Heart left ventricle (tissue), 16 donors: ENCODE data around the gene ERFE. TPM values are rescaled to one million over a fixed set of nuclear protein-coding genes. Genes with fewer than 3 reads are reported as not detected.

ENCODE experiments used
- ATAC-seq, 4 donors: fragments of 200-7000 bp; cut with Tn5 transposase; one replicate each; pipeline ENCODE4 v1.9.1; 2020 to 2022; ENCODE audit warnings: moderate library complexity in 4 of 4, mild to moderate bottlenecking in 3 of 4, moderate number of reproducible peaks in 1 of 4
- DNase-seq, 5 donors: peaks; one replicate each; pipeline ENCODE4 v3.0.0-alpha.2; 2020
- H3K27ac ChIP-seq, 12 donors: fragments of 200-600 bp; sonication (generic) in 4 of 12; one replicate each; pipeline versions ENCODE4 v1.5.0 to v1.8.0; 2016 to 2022; ENCODE audit warnings: mild to moderate bottlenecking in 2 of 12
- H3K27me3 ChIP-seq, 9 donors: fragments of 200-600 bp; sonication (generic) in 2 of 9; one replicate each; pipeline versions ENCODE4 v1.5.1 to v1.8.0; 2016 to 2022; ENCODE audit warnings: mild to moderate bottlenecking in 3 of 9
- H3K36me3 ChIP-seq, 9 donors: fragments of 200-600 bp; sonication (generic) in 2 of 9; one replicate each; pipeline versions ENCODE4 v1.5.0 to v1.8.0; 2018 to 2022; ENCODE audit warnings: mild to moderate bottlenecking in 2 of 9
- H3K4me1 ChIP-seq, 12 donors: fragments of 200-600 bp; sonication (generic) in 4 of 12; one replicate each; pipeline versions ENCODE4 v1.5.0 to v1.8.0; 2016 to 2022; ENCODE audit warnings: mild to moderate bottlenecking in 3 of 12
- H3K4me3 ChIP-seq, 12 donors: fragments of 200-600 bp; sonication (generic) in 4 of 12; one replicate each; pipeline versions ENCODE4 v1.5.0 to v1.8.0; 2017 to 2022; ENCODE audit warnings: mild to moderate bottlenecking in 9 of 12, moderate library complexity in 4 of 12
- H3K9me3 ChIP-seq, 12 donors: fragments of 200-600 bp; sonication (generic) in 4 of 12; one replicate each; pipeline versions ENCODE4 v1.5.0 to v1.8.0; 2016 to 2022; ENCODE audit warnings: mild to moderate bottlenecking in 1 of 12
- CTCF ChIP-seq, 12 donors: fragments of 200-600 bp; sonication (generic) in 4 of 12; IDR thresholded peaks; one replicate each; pipeline versions ENCODE4 v1.5.0 to v1.8.0; 2018 to 2022; ENCODE audit warnings: antibody characterized with exemption in 12 of 12, mild to moderate bottlenecking in 5 of 12
- POLR2A ChIP-seq, 2 donors: fragments of 450-650 bp; IDR thresholded peaks; one replicate each; pipeline ENCODE4 v1.6.1; 2017; ENCODE audit warnings: antibody characterized with exemption in 2 of 2, mild to moderate bottlenecking in 2 of 2, moderate library complexity in 2 of 2
- WGBS, 4 donors: extraction: QIAGEN DNeasy Blood & Tissue Kit in 2 of 4; methylation state at CpG; one replicate each; pipeline versions ENCODE4 v1.1.5 to v1.1.7; 2013 to 2018; 5-methylcytosine and 5-hydroxymethylcytosine counted together
- intact Hi-C, 10 donors: fragments of 100-400 bp; cut with DNase I; formaldehyde crosslinking; loops; one replicate each; pipeline versions ENCODE4 v1.11.1 to v1.14.2; 2022
- long read RNA-seq, 3 donors: library from polyadenylated mRNA; unstranded; transcript quantifications; one replicate each; pipeline ENCODE4 v2.0.0, GENCODE V29; 2020 to 2021
- polyA plus RNA-seq, 2 donors: library from polyadenylated mRNA; stranded (reverse); fragments of 200-250 nt; gene quantifications; one replicate each; pipeline ENCODE4 v1.2.3, GENCODE V29; 2013
- total RNA-seq, 9 donors: library from RNA; depleted of rRNA in 2 of 9; stranded (reverse); fragments of >200 nt in 2 of 9; fragmentation: NEBNext Ultra II Directional in 3 of 9; extraction: Animal tissue kit (Norgen Biotek cat#: 25700) in 3 of 9; gene quantifications; one replicate each; pipeline versions ENCODE4 v1.1.0 to v1.2.4, GENCODE V29; 2016 to 2023
- donor health status: ischemic (EF 13 %, LVEDD 7.1; RV severe dilation, severe dysfunction).
- donor health status: healthy with polysubstance abuse.
- donor health status: DM: no; HTN: yes; CAD: no.
- donor health status: DM: no; HTN: no; CAD: no.
- donor health status: ischemic (EF 25% LVEDD 6.9; RV normal size, moderate dysfunction).
- donor health status: ischemic (EF 25% LVEDD 5.7; RV mildly dilated, moderate dysfunction).
- donor health status: healthy.
- donor health status: DM: yes; HTN: yes; CAD: no.
- donor health status: ischemic (EF 35%, LVEDD 5.7; RV mildly dilated, moderate dysfunction).
- donor health status: nonischemic (EF 11% LVEDD 7.7; RV severe dilation, severe dysfunction).
- donor health status: DM: yes; HTN: yes; CAD: no.
- donor health status: PGD.
- donor health status: ischemic (EF 29% LVEDD 5.4; RV normal size, mild dysfunction).
- donor health status: nonischemic (EF 23%, LVEDD 6.1; RV moderate dilation, normal function).

The ERFE gene, protein sequence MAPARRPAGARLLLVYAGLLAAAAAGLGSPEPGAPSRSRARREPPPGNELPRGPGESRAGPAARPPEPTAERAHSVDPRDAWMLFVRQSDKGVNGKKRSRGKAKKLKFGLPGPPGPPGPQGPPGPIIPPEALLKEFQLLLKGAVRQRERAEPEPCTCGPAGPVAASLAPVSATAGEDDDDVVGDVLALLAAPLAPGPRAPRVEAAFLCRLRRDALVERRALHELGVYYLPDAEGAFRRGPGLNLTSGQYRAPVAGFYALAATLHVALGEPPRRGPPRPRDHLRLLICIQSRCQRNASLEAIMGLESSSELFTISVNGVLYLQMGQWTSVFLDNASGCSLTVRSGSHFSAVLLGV
- total RNA-seq (1 to 10 TPM in 1 of 9 donors, under 1 TPM in 5, not detected in 3; 0.23 to 1.8 (median 0.65) TPM), polyA plus RNA-seq (under 1 TPM; 0.08 to 0.36 TPM)
- long read RNA-seq, donor 1 = 0 reads
- long read RNA-seq, donor 2 = 0 reads
- long read RNA-seq, donor 3 = 0 reads

- no peaks in the 10 kb centered on the region for H3K36me3 ChIP-seq
- peak in 3 of 5 donors; percentile 17 to 70 (median 36) for DNase-seq
- 8 to 26% (median 13%) methylated on average over 20 to 58 of the region's 61 CpGs for WGBS, 4 donors
- H3K27ac ChIP-seq = no peak within 1 kb of the TSS
- peaks cover 6 to 34% (median 17%) of the 10 kb centered on the region in 9 donors for H3K27me3 ChIP-seq
- H3K4me1 ChIP-seq = peaks cover 0 to 26% (median 6%) of the 10 kb centered on the region in 12 donors
- TF ChIP-seq CTCF (IDR thresholded peaks at IDR 0.05) = peak; percentile 20 to 63 (median 44)
- TF ChIP-seq POLR2A (IDR thresholded peaks at IDR 0.05) = no peak
- intact Hi-C loops = loop anchor here in 2 of 10 donors (5.0 to 10.0 kb wide), 2 partner anchors 96 to 104 kb away; no protein-coding TSS in a partner anchor
- peak within 1 kb of the TSS in 8 of 12 donors; percentile 19 to 44 (median 34) for H3K4me3 ChIP-seq
- peak in 3 of 4 donors; percentile 9 to 40 (median 22) for ATAC-seq
- H3K9me3 ChIP-seq = no peaks in the 10 kb centered on the region
These were observed at the start of gene ERFE for GRCh38 chr2:238158509-238159070. Gene ERFE, plus strand, starts transcription at chr2:238158970. Its CDS starts 38 bp downstream, at chr2:238159008.

DNA sequence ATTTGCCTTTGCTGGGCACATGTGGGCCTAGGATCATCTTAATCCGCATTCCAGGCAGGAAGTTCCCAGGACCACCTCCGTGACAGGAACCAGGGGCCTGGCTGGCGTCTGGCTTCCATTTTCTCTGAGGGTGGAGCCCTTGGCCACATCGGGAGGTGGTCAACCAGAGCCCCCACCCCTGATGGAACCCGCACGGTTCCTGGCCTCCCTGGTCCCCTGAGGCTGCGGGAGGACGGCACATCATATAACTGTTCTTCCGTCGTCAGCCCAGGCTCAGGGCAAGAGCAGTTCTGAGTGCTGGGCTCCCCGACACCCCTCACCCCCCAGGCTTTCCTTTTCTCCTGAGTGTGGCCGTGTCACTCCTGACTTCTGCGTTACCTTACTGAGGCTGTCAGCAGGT, 45.2 kb upstream of the ERFE start:
- Histone ChIP-seq H3K27ac (no peak overlapping the region), H3K27me3 (peaks cover 0 to 32% (median 0%) of the 10 kb centered on the region in 9 donors), H3K9me3 (peaks cover 0 to 16% (median 7%) of the 10 kb centered on the region in 12 donors), H3K36me3 (no peaks in the 10 kb centered on the region), H3K4me3 (no peak overlapping the region), H3K4me1 (peaks cover 0 to 8% (median 0%) of the 10 kb centered on the region in 12 donors)
- DNase-seq = peak in 3 of 5 donors; percentile 8 to 40 (median 17)
- intact Hi-C loops = no loop called here
- no peak for ATAC-seq
- 88 to 92% (median 89%) methylated on average over 12 to 13 of the region's 13 CpGs for WGBS, 4 donors
- TF ChIP-seq CTCF (IDR thresholded peaks at IDR 0.05) (no peak), POLR2A (IDR thresholded peaks at IDR 0.05) (no peak)

DNA sequence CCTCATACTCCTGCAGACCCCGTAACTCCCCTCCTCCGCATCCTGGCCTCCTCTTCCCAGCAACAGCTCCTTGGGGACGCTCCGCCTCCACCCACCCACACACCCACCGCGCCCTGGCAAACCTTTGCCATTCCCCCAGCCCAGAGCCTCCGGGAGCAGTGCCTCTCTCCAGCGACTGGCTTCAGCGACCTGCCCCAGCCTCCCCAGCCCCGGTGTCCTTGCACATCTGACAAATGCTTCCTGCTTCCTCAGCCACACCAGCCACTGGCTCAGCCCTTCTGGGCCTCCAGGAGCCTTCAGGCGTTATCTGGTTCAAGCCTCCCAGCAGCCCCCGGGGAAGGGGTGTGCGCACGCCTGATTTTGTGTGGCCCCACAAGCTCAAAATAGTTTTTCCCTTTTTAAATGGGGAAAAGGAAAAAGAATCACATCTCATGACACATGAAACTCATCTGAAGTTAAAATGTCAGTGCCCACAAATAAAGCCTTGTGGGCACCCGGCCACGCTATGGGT, 44.4 kb upstream of the ERFE start:
- intact Hi-C loops = no loop called here
- no peak for ATAC-seq

More for the DNA sequence above, 44.4 kb upstream of the ERFE start:
- Histone ChIP-seq H3K27me3 (peaks cover 0 to 32% (median 0%) of the 10 kb centered on the region in 9 donors), H3K4me1 (no peaks in the 10 kb centered on the region), H3K4me3 (no peak overlapping the region), H3K27ac (no peak overlapping the region), H3K9me3 (peaks cover 0 to 16% (median 7%) of the 10 kb centered on the region in 12 donors), H3K36me3 (no peaks in the 10 kb centered on the region)
- peak in 3 of 5 donors; percentile 18 to 51 (median 20) for DNase-seq
- no peak for TF ChIP-seq POLR2A (IDR thresholded peaks at IDR 0.05)
- TF ChIP-seq CTCF (IDR thresholded peaks at IDR 0.05) = no peak
- WGBS, 4 donors = 67 to 71% (median 70%) methylated on average over 16 of the region's 16 CpGs
